C4-2B (cell line): ENCODE measurements around the gene NCK2.
"Not testable (repeated sequence)": the region's sequence is repeated elsewhere in the genome, so short reads cannot be mapped to it uniquely, and the experiment has no call there.

Experiments used
- CTCF ChIP-seq: fragments of 450-650 bp; conservative IDR thresholded peaks from 2 replicates; pipeline ENCODE4 v1.5.1; 2017; ENCODE audit warnings: mild to moderate bottlenecking
- ZFX ChIP-seq: fragments of 450-650 bp; IDR thresholded peaks from 2 replicates; pipeline ENCODE4 v1.6.1; 2017

DNA sequence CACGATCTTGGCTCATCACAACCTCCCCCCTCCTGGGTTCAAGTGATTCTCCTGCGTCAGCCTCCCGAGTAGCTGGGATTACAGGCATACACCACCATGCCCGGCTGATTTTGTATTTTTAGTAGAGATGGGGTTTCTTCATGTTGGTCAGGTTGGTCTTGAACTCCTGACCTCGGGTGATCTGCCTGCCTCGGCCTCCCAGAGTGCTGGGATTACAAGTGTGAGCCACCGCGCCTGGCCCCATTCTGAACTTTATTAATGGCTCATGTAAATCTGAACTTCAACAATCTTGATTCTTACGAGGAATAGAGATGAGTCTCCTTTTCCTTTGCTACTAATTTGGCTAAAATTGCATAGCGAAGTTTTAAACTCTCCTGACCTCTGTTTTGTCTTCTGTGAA, 12.2 kb downstream of the NCK2 start:
- TF ChIP-seq ZFX, CTCF: not testable (repeated sequence)
